H1 (cell line): ENCODE results near the gene ZSCAN5A. TPM values are rescaled to one million over a fixed set of nuclear protein-coding genes. Genes with fewer than 3 reads are reported as not detected.

Source experiments
- CTCF ChIA-PET: fragments of 300-600 bp; sonication (Branson Sonifier 250); formaldehyde crosslinking; loops from one replicate; lab custom pipeline; 2021; ENCODE audit not compliant: partially characterized antibody; lab: Charles Lee
- POLR2A ChIA-PET: fragments of 300-600 bp; sonication (Branson Sonifier 250); formaldehyde crosslinking; loops from one replicate; lab custom pipeline; 2021; ENCODE audit warnings: inconsistent platforms; ENCODE audit not compliant: partially characterized antibody; lab: Charles Lee
- DNase-seq, 2 experiments: peaks; one replicate each; pipeline versions ENCODE4 v3.0.0 to v3.0.0-alpha.2; 2010 to 2022; ENCODE audit warnings: low spot score in 2 of 2, low read depth in 1 of 2, mixed read lengths in 1 of 2
- FAIRE-seq: peaks from 2 replicates; lab custom pipeline; 2011; peaks lifted over from hg19 to GRCh38; lab: Jason Lieb, UNC
- H2AFZ ChIP-seq: 2 replicates; pipeline ENCODE4 v1.8.1; 2012; ENCODE audit warnings: low read length, inconsistent platforms
- H2AK5ac ChIP-seq: 2 replicates; pipeline ENCODE4 v1.6.1; 2013; ENCODE audit warnings: low read depth, low read length
- H2BK120ac ChIP-seq: replicated peaks from 2 replicates; pipeline ENCODE3; 2013; ENCODE audit warnings: low read depth, low read length, inconsistent platforms
- H2BK12ac ChIP-seq: 2 replicates; pipeline ENCODE4 v1.6.1; 2013; ENCODE audit warnings: low read depth, low read length
- H2BK15ac ChIP-seq: 2 replicates; pipeline ENCODE4 v1.6.1; 2013; ENCODE audit warnings: low read length
- H2BK20ac ChIP-seq: 2 replicates; pipeline ENCODE4 v1.6.1; 2013; ENCODE audit warnings: low read length
- H2BK5ac ChIP-seq: 2 replicates; pipeline ENCODE4 v1.6.1; 2013; ENCODE audit warnings: low read depth, low read length
- H3K14ac ChIP-seq: 2 replicates; pipeline ENCODE4 v1.6.1; 2013; ENCODE audit warnings: inconsistent platforms; ENCODE audit not compliant: insufficient read length
- H3K18ac ChIP-seq: 2 replicates; pipeline ENCODE4 v1.6.1; 2013; ENCODE audit warnings: low read length; ENCODE audit errors: extremely low read depth
- H3K23ac ChIP-seq: 2 replicates; pipeline ENCODE4 v1.6.1; 2013; ENCODE audit warnings: inconsistent platforms; ENCODE audit not compliant: insufficient read length
- H3K23me2 ChIP-seq: 2 replicates; pipeline ENCODE4 v1.6.1; 2013; ENCODE audit warnings: low read depth, low read length
- H3K27ac ChIP-seq: 2 replicates; pipeline ENCODE4 v1.6.1; 2011; ENCODE audit warnings: low read depth, low read length, inconsistent platforms
- H3K27me3 ChIP-seq, 4 experiments: replicated peaks in 1 of 4; 1 replicate in 1 of 4; 2 replicates in 3 of 4; pipeline versions ENCODE4 v1.6.1 to v1.8.1; 2011 to 2013; ENCODE audit warnings: low read length in 3 of 4, mild to moderate bottlenecking in 3 of 4, inconsistent platforms in 2 of 4, mixed read lengths in 2 of 4, moderate library complexity in 1 of 4; ENCODE audit not compliant: control insufficient read depth in 3 of 4, insufficient read depth in 3 of 4; ENCODE audit errors: extremely low read depth in 1 of 4
- H3K36me3 ChIP-seq, 4 experiments: 2 replicates each; pipeline versions ENCODE4 v1.6.1 to v1.8.1; 2011 to 2013; ENCODE audit warnings: mild to moderate bottlenecking in 4 of 4, low read length in 3 of 4, moderate library complexity in 2 of 4, control low read depth in 1 of 4, inconsistent platforms in 1 of 4; ENCODE audit not compliant: insufficient read depth in 4 of 4, control insufficient read depth in 2 of 4
- H3K4ac ChIP-seq: replicated peaks from 2 replicates; pipeline ENCODE3; 2013; ENCODE audit warnings: low read length, low read depth, mixed read lengths, inconsistent platforms; ENCODE audit not compliant: insufficient read length
- H3K4me1 ChIP-seq, 4 experiments: replicated peaks in 1 of 4; 1 replicate in 1 of 4; 2 replicates in 3 of 4; pipeline versions ENCODE4 v1.6.1 to v1.8.1; 2011 to 2013; ENCODE audit warnings: low read length in 3 of 4, inconsistent platforms in 2 of 4, mixed read lengths in 1 of 4; ENCODE audit not compliant: insufficient read depth in 4 of 4, control insufficient read depth in 3 of 4
- H3K4me2 ChIP-seq, 2 experiments: 2 replicates each; pipeline versions ENCODE4 v1.6.1 to v1.8.1; 2011 to 2013; ENCODE audit warnings: low read depth in 2 of 2, low read length in 2 of 2, control low read depth in 1 of 2, inconsistent platforms in 1 of 2, mild to moderate bottlenecking in 1 of 2; ENCODE audit not compliant: insufficient read depth in 1 of 2
- H3K4me3 ChIP-seq, 4 experiments: fragments of 200-600, 300-600 bp in 1 of 4; sonication (generic), shearing (Covaris generic), sonication (Bioruptor Twin) in 1 of 4; 2 replicates each; pipeline versions ENCODE4 v1.5.1 to v1.8.1; 2011 to 2016; ENCODE audit warnings: low read length in 4 of 4, low read depth in 3 of 4, control low read depth in 2 of 4, inconsistent platforms in 2 of 4, mild to moderate bottlenecking in 2 of 4, mixed read lengths in 1 of 4, moderate library complexity in 1 of 4; ENCODE audit not compliant: insufficient read depth in 2 of 4; ENCODE audit errors: extremely low read depth in 1 of 4
- H3K56ac ChIP-seq: replicated peaks from 2 replicates; pipeline ENCODE3; 2013; ENCODE audit warnings: low read depth, mild to moderate bottlenecking, mixed read lengths, low read length, inconsistent platforms; ENCODE audit not compliant: insufficient read length
- H3K79me1 ChIP-seq: 2 replicates; pipeline ENCODE4 v1.6.1; 2013; ENCODE audit warnings: low read depth, low read length, control low read depth
- H3K79me2 ChIP-seq, 2 experiments: 2 replicates each; pipeline versions ENCODE4 v1.6.1 to v1.8.1; 2012 to 2013; ENCODE audit warnings: low read length in 2 of 2, mild to moderate bottlenecking in 2 of 2, inconsistent platforms in 1 of 2; ENCODE audit not compliant: insufficient read depth in 2 of 2, control insufficient read depth in 1 of 2
- H3K9ac ChIP-seq, 4 experiments: replicated peaks in 1 of 4; 1 replicate in 1 of 4; 2 replicates in 3 of 4; pipeline versions ENCODE4 v1.6.1 to v1.8.1; 2011 to 2013; ENCODE audit warnings: low read depth in 3 of 4, low read length in 3 of 4, control low read depth in 2 of 4, mild to moderate bottlenecking in 2 of 4, moderate library complexity in 2 of 4, inconsistent platforms in 1 of 4; ENCODE audit errors: extremely low read depth in 1 of 4
- H3K9me3 ChIP-seq, 2 experiments: 2 replicates each; pipeline versions ENCODE4 v1.6.1 to v1.8.1; 2012 to 2013; ENCODE audit warnings: mild to moderate bottlenecking in 2 of 2, moderate library complexity in 2 of 2, control low read depth in 1 of 2, inconsistent platforms in 1 of 2, low read depth in 1 of 2, low read length in 1 of 2, mixed read lengths in 1 of 2; ENCODE audit not compliant: insufficient read depth in 2 of 2
- H4K20me1 ChIP-seq, 2 experiments: replicated peaks in 1 of 2; 2 replicates each; pipeline versions ENCODE3 to v1.8.1; 2011 to 2013; ENCODE audit warnings: inconsistent platforms in 2 of 2, low read length in 2 of 2, mild to moderate bottlenecking in 1 of 2; ENCODE audit not compliant: insufficient read depth in 2 of 2, control insufficient read depth in 1 of 2
- H4K5ac ChIP-seq: 2 replicates; pipeline ENCODE4 v1.6.1; 2013; ENCODE audit warnings: low read length, low read depth, mixed read lengths, inconsistent platforms; ENCODE audit not compliant: insufficient read length
- H4K8ac ChIP-seq: 2 replicates; pipeline ENCODE4 v1.8.0; 2013; ENCODE audit warnings: mild to moderate bottlenecking, moderate library complexity, low read length, inconsistent platforms; ENCODE audit not compliant: insufficient read depth; ENCODE audit errors: extremely low read depth
- H4K91ac ChIP-seq: replicated peaks from 2 replicates; pipeline ENCODE3; 2013; ENCODE audit warnings: low read length, mixed read lengths, inconsistent platforms; ENCODE audit not compliant: insufficient read length
- KDM1A ChIP-seq: fragments of 200-600, 300-600 bp; sonication (generic); IDR thresholded peaks from 2 replicates; pipeline ENCODE4 v1.7.1; 2016; ENCODE audit warnings: mild to moderate bottlenecking, low read length, borderline replicate concordance
- WGBS, 2 experiments: shearing (Covaris generic) in 1 of 2; methylation state at CpG; one replicate each; pipeline versions ENCODE4 v1.1.6 to v1.1.7; 2013 to 2015; ENCODE audit warnings: low lambda C conversion rate in 2 of 2, mixed read lengths in 2 of 2, inconsistent platforms in 1 of 2, low coverage in 1 of 2, missing lambda C conversion rate in 1 of 2; ENCODE audit not compliant: insufficient replicate concordance in 2 of 2, insufficient coverage in 1 of 2, insufficient read length in 1 of 2; ENCODE audit errors: extremely low coverage in 1 of 2, missing lambda C conversion rate in 1 of 2; 5-methylcytosine and 5-hydroxymethylcytosine counted together
- polyA plus RNA-seq, 7 experiments: library from polyadenylated mRNA; depleted of rRNA in 3 of 7; stranded (reverse) in 5 of 7; unstranded in 2 of 7; fragments of >200 nt in 5 of 7; fragments of 200-250 nt in 2 of 7; gene quantifications; 1 replicate in 5 of 7; 2 replicates in 1 of 7; 4 replicates in 1 of 7; pipeline versions ENCODE4 v1.2.1 to v1.2.3, GENCODE V29; 2011 to 2013; ENCODE audit warnings: missing spikeins in 2 of 7, mixed read lengths in 2 of 7
- total RNA-seq: library from RNA; stranded (reverse); fragmentation: NEBNext Ultra II Directional; extraction: Animal tissue kit (Norgen Biotek cat#: 25700); gene quantifications from 2 replicates; pipeline ENCODE4 v1.2.1, GENCODE V29; 2021

ZSCAN5A gene
- total and polyA plus RNA-seq, 2 of the 8 experiments (the other 6 are each of a cell fraction or from before 2014, with no cell fraction given), result 8.6 to 11.0 TPM

DNA sequence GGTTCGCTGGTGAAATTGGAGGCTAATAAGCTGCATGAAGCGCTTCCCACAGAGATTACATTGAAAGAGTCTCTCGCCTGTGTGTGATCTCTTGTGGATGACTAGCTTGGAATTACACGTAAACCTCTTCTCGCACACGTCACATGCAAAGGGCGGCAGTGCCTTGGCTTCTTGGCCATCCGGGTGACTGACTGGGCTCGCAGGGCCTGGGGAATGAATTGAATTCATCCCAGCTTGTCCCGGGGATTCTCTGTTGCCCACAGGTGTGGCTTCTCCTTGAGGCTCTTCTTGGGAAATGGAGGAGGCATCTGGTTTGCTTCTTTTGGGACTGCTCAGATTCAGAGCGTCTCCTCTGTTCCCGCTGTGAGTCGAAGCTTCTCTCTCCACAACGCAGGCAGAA lies 92.8 kb downstream of the ZSCAN5A start:
- Histone ChIP-seq H2BK20ac (no peak overlapping the region), H3K4me2 (no peak overlapping the region), H4K91ac (no peak overlapping the region), H2BK120ac (no peak overlapping the region), H3K56ac (no peak overlapping the region), H4K20me1 (peaks cover 0 to 2% of the 10 kb centered on the region in 2 experiments), H3K4me1 (peaks cover 0 to 5% (median 2%) of the 10 kb centered on the region in 4 experiments; a peak in 6 of 7 replicates), H2BK5ac (no peak overlapping the region), H3K4ac (no peak overlapping the region), H3K36me3 (no peaks in the 10 kb centered on the region), H4K5ac (no peak overlapping the region), H2AFZ (no peak overlapping the region), H3K9ac (no peak overlapping the region), H3K14ac (no peak overlapping the region), H3K23me2 (peaks cover 9% of the 10 kb centered on the region; the same call in 1 of the 2 replicates), H3K27ac (no peak overlapping the region), H3K79me1 (no peaks in the 10 kb centered on the region), H3K18ac (no peak overlapping the region), H2BK15ac (no peak overlapping the region), H3K4me3 (no peak overlapping the region), H3K27me3 (no peaks in the 10 kb centered on the region; a peak in 1 of 7 replicates), H2AK5ac (no peak overlapping the region), H2BK12ac (no peak overlapping the region), H3K79me2 (no peaks in the 10 kb centered on the region), H3K23ac (no peak overlapping the region), H3K9me3 (no peaks in the 10 kb centered on the region)
- 85% methylated on average over 11 of the region's 14 CpGs; no CpG with 5 or more reads in 1 of the 2 experiments for WGBS, 2 experiments
- DNase-seq (no peak), FAIRE-seq (no peak)
- CTCF ChIA-PET, result interaction anchor here (0.8 to 4.9 kb wide), 30 partner anchors 9 to 155 kb away, joined by 3 to 31 read pairs (median 6); partner anchors contain the start of gene GALP
- POLR2A ChIA-PET, result no interaction called here
- no peak for TF ChIP-seq KDM1A
- TF ChIP-seq, all 59 proteins: peak for 0
- no peak overlapping the region for H4K8ac ChIP-seq
